HS-5 (cell line): ENCODE results near the gene DSEL.

Source experiments
- DNase-seq: peaks from one replicate; pipeline ENCODE4 v3.0.0-alpha.2; 2012; ENCODE audit warnings: low read depth

The DSEL gene

DNA sequence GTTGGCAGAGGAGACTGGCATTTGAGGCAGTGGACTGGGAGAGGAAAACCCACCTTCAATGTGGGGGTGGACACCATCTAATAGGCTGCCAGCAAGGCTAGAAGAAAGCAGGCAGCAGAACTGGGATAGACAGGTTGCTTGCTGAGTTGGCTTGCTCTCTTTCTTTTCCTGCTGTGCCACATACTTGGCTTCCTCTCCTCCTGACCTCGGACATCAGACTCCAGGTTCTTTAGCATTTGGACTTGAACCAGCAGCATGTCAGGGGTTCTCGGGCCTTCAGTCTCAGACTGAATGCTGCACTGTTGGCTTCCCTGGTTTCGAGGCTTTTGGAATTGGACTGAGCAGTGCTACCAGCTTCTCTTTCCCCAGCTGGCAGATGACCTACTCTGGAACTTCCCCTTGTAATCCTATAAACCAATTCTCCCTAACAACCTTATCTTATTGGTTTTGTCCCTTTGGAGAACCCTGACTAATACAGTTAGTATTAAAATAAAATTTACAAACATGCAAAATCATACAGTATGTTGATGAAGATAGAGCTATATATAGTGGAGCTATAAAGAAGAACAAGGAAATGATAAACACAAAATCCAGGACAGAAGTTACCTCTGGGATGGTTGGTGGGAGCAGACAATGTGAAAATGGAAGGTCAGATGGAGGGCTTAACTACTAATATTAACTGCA lies 15.9 kb downstream of the DSEL start:
- DNase-seq, result no peak

DNA sequence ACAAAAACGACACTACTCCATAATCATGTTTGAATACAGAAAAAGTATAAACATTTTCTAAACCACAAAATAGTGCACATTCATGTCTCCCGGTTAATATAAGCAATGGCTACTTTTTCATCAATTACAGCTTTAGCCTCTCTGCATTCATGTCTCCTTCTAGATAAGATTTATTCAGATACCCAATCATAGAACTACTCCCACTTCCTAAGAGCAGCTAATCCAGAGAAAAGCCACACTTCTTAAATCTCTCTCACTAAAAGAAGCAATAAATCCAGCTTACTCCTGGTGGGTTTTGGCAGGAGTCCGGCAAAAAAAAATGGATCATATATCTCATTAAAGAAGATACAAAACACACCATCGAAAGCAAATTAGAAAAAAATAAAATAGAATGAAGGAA lies 20.1 kb downstream of the DSEL start:
- DNase-seq, result no peak

DNA sequence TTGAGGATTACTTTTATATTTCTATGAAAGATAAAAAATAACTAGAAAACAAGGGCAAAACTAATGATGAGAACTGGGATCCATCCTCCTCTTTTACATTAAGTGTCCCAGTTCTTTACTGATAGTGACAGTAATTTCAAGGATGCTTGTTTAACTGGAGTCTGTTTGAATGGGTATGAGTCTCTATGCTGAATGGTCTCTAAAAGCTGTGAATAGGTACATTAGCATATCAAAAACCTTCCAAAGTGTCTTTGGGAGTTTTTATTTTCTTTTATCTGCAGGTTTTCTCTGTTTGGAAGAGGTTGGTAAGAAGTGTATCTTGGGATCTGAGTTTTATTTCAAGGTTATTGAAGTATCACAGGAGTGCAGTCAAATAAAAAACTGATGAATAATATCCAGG lies 30.0 kb downstream of the DSEL start:
- DNase-seq, result no peak

DNA sequence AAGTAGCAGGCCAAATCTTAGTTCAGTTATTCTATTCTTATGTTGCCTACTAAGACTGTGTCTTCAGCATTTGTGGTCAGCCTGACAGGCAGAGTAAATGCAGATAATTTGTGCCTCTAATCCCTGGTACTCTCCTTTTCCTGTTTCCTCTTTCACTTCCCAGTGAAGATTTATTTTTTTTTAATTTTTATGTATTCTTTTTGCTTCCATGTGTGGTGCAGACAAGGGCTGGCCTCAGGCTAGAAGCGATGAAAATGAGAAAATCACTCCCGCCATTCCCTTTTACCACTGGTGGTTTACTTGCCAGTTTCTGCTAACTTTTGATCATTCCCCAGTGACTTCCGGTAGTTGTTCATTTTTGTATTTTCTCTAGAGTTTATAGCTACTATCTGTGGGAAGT lies 30.9 kb downstream of the DSEL start:
- DNase-seq, result no peak

DNA sequence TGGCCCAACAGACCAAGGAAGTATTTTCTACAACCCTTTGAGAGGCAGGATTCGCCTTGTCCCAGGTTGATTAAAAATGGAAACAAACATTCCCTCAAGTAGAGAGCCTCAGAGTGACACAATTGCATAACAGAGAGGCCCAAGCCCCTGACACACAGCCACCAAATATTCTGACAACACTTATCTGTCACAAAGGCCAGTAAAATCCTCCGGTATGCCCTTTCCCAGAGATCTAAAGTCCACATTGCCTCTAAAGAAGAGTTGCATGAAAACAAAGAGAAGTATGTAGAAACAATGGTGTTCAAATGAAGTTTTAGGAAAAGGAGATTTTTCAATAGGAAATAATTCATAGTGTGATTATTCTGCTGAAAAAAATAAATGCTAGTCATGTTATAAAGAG lies 32.1 kb downstream of the DSEL start:
- DNase-seq, result no peak

DNA sequence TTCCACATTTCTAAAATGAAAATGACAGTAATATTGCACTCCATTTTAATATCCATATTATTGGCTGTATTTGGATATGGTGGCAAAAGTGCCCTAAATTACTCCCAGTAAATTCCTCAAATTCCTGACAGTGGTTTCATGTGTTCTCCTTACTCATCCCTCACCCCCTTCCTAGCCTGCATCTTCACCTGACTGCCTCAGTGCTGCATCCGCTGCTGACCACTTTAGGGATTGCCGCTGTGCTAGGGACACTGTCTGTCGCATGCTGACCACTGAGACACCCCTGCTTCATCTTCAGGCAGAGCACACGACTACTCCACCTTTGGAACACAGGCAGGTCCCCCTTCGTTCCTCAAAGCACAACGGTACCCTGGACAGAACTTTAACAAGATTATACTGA lies 32.6 kb downstream of the DSEL start:
- no peak for DNase-seq

DNA sequence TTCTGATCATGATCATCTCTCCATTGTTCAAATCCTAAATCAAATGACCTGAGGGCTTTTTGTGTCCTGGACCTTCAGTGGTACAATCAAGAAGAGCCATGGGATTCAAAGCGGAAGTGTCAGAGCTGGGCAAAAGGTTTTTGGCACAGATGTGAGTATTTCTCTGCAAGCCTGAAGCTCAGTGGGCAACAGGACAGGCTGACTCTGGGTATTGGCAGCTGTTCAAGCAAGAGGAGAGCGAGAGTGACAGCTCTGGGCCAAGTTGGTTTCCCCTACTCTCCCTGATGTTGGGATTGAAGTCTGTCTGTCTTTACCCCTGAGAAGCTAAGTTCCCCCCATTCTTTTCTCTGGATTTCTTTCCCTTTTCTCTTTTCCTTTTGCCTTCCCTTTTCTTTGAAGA lies 33.3 kb downstream of the DSEL start:
- DNase-seq, result no peak

DNA sequence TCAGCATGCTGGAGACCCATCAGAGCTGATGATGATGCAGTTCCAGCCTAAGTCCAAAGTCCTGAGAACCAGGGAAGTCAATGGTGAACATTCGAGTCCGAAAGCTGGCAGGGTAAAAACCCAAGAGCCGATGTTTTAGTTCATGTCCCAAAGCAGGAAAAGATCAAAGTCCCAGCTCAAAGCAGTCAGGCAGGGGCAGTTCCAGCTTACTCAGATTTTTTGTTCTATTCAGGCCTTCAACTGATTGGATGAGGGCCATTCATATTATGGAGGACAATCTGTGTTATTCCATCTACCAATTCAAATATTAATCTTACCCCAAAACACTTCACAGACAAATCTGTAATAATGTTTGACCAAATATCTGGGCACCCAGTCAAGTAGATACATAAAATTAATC lies 38.3 kb downstream of the DSEL start:
- no peak for DNase-seq

DNA sequence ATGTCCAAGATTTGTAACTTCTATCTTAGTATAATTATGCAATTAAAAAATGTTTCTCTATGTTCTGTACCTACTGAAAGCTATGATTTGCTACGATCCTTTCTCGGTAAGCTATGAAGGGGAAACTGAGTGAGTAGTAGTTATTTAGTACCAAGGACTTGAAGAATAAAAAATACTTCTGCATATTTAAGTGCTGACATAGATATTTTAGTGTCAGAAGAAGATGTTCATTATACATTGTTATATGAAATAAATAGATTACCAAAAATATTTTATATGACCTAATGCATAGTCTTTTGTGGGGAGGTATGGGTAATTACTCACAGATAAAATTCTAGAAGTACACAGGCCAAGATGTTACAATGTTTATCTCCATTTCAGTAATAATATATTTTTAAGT lies 39.0 kb downstream of the DSEL start:
- no peak for DNase-seq

DNA sequence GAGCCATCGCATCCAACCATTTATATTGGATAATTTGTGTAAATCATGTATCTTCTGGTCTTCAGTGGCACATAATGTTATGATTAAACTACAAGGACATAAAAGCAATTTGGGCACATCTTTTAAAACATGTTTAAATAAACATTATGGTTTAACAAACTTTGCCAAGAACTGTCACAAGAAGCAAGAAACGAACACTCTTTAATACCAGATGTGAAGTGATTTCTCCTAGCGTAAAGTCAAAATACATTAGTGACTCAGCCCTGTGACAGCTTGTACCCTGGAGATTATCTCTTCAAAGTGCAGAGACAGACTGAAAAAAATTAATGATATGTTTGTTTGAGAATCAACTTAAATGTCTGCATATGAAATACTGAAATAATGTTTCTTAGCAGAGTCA lies 39.9 kb downstream of the DSEL start:
- DNase-seq, result no peak

DNA sequence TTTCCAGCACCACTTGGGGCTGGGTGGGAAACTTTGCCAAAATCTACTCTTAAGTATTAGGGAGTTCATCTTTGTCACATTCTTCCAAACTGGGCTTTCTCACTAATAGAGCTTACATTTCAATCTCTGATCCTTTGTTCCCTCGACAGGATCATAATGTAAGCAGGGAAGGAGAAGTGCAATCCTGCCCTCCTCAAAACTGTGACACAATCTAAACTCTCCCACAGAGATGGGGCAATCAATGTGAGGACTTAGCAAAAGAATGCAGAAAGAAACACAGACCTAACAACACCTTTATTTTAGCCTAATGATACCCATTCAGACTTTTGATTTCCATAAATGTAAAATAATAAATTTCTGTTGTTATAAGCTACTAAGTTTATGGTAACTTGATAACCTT lies 40.8 kb downstream of the DSEL start:
- DNase-seq, result no peak

DNA sequence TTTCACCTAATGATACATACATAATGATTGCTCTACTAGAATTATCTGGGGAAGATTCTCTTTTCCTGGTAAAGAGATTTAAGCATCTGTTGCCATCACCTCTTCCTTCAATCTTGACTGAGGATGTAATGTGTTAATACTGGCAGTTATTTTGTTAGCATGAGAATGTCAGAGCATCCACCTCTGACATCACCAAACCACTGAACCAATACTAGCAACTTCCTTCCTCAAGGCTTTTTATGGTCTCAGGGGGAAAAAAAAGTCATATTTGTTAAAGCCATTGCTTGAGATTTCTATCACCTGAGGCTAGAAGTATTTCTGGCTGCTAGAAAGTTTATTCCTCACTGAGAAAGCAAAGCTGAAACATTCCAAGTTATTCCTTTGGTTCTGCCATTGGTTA lies 48.5 kb downstream of the DSEL start:
- no peak for DNase-seq

DNA sequence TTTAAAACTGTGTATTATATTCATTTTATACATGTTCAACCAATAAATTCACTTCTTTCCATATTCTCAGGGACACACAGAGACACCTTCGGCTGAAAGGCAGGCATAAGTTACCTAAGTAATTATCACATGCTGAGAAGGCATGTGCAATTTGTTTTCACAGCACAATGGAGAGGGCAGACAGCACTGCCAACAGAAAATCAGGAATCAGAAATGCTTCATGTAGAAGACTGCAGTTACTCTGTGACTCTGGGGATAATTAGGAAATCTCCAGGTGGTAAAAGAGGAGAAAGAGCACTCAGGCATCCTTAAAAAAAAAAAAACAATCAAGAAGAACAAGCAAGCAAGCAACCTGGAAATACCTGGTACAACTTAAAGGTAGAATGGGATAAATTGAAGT lies 49.3 kb downstream of the DSEL start:
- DNase-seq, result no peak

DNA sequence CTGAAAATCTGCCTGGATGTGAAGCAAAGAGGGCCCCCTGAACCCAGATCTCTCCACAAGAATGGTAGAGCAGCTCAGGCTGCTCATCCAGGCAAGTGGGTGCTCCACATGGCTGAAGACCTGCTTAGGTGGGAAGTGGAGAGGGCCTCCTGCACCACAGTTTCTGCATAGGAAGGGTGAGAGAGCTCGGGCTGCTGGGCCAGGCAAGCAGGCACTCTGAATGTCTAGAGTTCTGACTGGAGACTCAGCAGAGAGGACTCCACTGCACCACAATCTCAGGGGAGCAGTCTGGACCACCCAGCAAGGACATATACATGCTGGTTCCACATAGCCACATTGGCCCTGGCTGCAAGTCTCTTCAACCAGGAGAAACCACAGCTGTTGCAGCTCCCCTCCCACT lies 52.0 kb downstream of the DSEL start:
- no peak for DNase-seq

DNA sequence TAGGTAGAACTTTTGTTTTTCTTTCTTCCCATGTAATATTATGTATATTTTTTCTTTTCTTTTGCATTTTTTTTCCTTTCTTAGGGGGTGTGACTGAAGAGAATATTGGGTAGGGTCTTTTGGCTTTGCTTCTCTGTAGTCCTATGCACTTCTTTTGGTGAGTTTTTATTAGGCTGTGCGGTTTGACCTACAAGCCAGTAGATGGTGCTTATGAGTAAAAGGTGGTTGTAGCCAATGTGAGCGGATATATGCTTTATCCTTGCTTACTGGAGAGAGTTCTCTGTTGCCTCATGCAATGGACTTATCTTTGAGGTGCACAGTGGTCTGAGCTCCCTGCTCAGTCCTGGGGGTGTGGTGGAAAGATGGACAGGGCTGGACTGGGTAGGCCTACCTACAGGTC lies 52.7 kb downstream of the DSEL start:
- no peak for DNase-seq

DNA sequence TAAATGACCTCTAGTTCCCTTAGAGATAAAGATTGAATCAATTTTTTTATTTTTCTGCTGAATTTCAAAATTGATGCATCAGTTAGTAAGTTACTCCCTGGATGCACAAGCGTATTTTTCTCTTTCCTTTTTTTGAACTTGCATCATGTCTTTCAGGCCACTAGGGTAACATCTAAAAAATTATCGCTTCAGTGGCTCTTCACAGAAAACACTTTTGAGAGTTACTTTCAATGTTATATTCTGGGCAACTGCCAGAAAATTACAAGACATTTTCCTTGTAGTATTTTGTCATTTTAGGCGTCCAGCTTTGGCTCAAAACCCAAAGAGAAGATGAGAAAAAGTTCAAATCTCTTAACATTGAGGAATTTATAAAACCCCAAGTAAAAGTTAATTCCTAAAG lies 59.8 kb downstream of the DSEL start:
- DNase-seq, result no peak
